GM15510 (cell line): Measurements from ENCODE around the gene WWOX.

Experiments
- POLR2A ChIP-seq: IDR thresholded peaks from 3 replicates; pipeline ENCODE4 v1.6.1; 2011; ENCODE audit warnings: borderline replicate concordance; ENCODE audit not compliant: insufficient read length; ENCODE audit errors: extremely low read depth

The WWOX gene

GRCh38 chr16:78211020-78211599, 111.7 kb downstream of the WWOX start:
- TF ChIP-seq POLR2A = no peak

GRCh38 chr16:78211946-78212345, 112.5 kb downstream of the WWOX start:
- TF ChIP-seq POLR2A = no peak

DNA sequence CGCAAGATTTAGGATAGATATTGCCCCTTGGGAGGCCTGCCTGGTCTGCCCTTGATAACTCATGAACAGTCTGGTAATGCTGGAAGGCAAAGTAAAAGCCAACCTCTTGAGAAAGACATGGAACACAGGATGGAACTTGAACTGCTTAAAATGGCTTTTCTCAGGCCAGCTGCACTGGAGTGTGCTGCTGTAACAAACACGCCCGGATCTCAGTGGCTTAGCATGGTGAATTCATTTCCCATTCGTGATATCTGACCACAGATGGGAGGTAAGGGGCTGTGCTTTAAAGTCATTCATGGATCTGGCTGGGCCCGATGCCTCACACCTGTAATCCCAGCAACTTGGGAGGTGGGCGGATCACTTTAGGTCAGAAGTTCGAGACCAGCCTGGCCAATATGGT, 113.2 kb downstream of the WWOX start:
- no peak for TF ChIP-seq POLR2A

GRCh38 chr16:78213751-78214150, 114.3 kb downstream of the WWOX start:
- TF ChIP-seq POLR2A = no peak

- TF ChIP-seq POLR2A = no peak
These were observed 115.8 kb downstream of the WWOX start for GRCh38 chr16:78215222-78215621.

DNA sequence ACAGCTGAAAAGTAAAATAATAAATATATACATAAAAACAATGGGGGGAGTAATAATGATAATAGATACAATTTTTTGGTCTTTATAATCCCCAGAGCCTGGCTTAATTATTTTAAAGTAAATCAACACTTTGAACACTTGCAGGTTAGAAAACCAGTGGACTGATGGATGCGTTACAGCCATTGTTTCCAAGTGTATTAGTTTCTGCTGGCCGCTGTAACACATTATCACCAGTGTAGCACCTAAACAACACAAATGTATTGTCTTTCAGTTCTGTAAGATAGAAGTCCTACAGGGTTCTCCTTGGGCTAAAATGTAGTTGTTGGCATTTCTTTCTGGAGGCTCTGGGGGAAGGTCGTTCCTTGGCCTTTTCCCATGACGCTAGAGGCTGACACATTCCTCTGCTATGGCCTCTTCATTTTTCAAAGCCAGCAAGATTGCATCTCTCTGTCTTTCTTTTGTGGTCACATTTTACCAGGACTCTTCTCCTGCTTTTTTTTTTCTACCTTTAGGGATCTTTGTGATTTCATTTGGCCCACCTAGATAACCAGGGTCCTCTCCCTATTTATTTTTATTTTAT, 116.8 kb downstream of the WWOX start:
- TF ChIP-seq POLR2A = no peak

GRCh38 chr16:78217276-78217675, 117.8 kb downstream of the WWOX start:
- TF ChIP-seq POLR2A = no peak

GRCh38 chr16:78218279-78218678, 118.8 kb downstream of the WWOX start:
- TF ChIP-seq POLR2A = no peak

DNA sequence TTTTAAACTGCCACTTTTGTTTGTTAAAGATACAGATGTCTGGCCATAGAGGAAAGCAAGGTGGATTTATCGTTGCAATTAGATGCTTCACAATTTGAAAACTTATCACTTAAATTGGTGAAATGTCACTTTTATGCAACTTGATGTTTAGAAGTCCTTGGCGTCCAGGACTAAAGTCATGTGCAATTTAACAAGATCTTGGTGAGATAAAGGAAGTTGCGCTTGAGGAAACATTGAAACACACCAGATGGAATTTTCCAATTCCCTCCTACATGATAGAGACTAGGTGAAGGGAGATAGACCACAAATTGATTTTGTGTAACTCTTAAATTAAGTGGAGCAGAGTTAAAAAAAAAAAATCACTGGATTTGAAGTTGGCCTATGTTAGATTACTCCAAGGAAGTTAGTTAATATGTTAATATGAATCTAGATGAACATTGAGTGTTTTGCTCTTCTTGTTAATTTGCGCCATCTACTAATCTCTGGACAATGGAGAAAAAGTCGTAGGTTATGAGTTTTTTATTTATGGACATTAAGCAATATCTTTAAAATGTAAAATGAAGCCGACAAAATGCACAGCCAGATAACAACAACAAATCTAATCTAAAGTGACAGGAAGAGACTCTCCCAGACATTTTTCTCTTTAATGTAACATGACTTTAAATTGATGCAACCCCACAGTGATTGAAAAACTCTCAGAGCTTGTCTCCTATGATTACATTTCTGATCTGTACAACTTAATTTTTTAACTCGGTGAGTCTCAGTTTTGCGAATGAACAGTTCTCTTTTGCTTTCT, 119.6 kb downstream of the WWOX start:
- no peak for TF ChIP-seq POLR2A

GRCh38 chr16:78220571-78220970, 121.1 kb downstream of the WWOX start:
- TF ChIP-seq POLR2A = no peak

DNA sequence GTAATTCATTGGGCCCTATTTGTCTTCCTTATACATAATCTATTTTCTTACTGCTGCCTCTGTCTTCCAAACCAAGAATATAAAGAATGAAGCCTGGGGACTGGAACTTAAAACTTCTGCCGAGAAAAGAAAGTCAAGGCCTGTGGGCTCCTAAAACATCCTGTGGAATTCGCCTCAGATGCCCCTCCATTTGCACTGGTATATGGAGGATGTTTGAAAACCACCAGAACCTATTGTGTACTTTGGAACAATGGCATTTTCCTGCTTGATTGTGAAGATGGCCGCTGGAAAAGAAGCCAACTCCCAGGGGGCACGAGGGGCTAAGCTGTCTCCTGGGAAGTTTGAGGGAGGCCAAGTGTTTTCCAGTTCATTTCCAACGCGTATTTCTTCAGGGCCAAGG, 122.4 kb downstream of the WWOX start:
- TF ChIP-seq POLR2A = no peak

GRCh38 chr16:78224342-78224741, 124.9 kb downstream of the WWOX start:
- no peak for TF ChIP-seq POLR2A

- TF ChIP-seq POLR2A = no peak
These were observed 126.5 kb downstream of the WWOX start for GRCh38 chr16:78225919-78226318.

DNA sequence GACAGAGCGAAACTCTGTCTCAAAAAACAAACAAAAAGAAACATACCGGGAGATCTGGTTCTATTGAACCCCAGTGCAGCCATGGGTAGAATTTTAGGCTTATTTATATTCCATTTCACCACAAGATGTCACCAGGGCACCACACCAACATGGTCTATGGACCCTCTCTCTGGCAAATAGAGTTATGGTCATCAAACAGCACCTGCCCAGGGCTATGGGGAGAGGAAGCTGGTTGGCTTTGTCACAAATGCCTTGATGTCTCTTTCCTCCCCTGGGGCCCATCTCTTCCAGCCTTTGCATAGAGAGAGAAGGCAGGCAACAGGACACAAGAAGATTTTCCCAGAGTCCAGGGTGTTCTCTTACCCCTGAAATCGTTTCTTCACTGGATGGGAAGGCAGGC, 128.4 kb downstream of the WWOX start:
- no peak for TF ChIP-seq POLR2A

DNA sequence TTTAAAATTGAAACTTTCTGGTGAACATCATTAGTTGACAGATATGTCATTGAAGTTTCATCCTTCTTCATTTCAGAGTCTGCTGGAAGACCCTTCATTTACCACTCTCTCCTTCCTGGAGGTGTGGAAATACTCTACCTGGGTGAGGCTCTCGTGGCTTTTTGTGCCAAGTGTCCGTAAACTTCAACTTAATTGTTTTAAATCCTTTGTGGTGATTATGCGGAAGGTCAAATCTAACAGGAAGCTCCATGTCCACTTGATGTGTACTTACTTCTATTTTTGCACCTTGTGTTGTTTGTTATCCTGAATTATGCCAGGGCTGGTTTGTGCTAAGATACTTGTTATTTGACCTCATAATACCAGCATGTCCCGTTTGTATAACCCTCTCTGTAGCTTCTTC, 129.2 kb downstream of the WWOX start:
- no peak for TF ChIP-seq POLR2A

GRCh38 chr16:78230832-78231231, 131.4 kb downstream of the WWOX start:
- no peak for TF ChIP-seq POLR2A
